Ishikawa (cell line): Measurements from ENCODE around the gene KCNG3.

Source experiments
- EGR1 ChIP-seq: IDR thresholded peaks from 2 replicates; pipeline ENCODE4 v1.6.1; 2012
- FOXM1 ChIP-seq: IDR thresholded peaks from 2 replicates; pipeline ENCODE4 v1.6.1; 2012; ENCODE audit warnings: low read depth, borderline replicate concordance
- REST ChIP-seq: IDR thresholded peaks from 2 replicates; pipeline ENCODE4 v1.6.1; 2012; ENCODE audit warnings: low read depth, mild to moderate bottlenecking
- YY1 ChIP-seq: IDR thresholded peaks from 2 replicates; pipeline ENCODE4 v1.6.1; 2012; ENCODE audit warnings: low read depth
- TF ChIP-seq, protein P1 (sequence below): IDR thresholded peaks from 2 replicates; pipeline ENCODE4 v1.6.1; 2012

GRCh38 chr2:42414158-42414557 lies 79.6 kb downstream of the KCNG3 start:
- TF ChIP-seq YY1 (no peak), EGR1 (no peak), REST (no peak), FOXM1 (no peak)
- TF ChIP-seq, protein P1, sequence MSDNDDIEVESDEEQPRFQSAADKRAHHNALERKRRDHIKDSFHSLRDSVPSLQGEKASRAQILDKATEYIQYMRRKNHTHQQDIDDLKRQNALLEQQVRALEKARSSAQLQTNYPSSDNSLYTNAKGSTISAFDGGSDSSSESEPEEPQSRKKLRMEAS: no peak
